Epithelial cell of esophagus (primary cell): ENCODE measurements around the gene FAM78A.
"Not testable (repeated sequence)": the region's sequence is repeated elsewhere in the genome, so short reads cannot be mapped to it uniquely, and the experiment has no call there.

Experiments used
- DNase-seq: peaks from one replicate; pipeline ENCODE4 v3.0.0; 2010; ENCODE audit warnings: low read depth
- H3K4me3 ChIP-seq: 2 replicates; pipeline ENCODE4 v1.5.1; 2011; ENCODE audit warnings: mild to moderate bottlenecking, low read length, control low read depth
- CTCF ChIP-seq: IDR thresholded peaks from 2 replicates; pipeline ENCODE4 v1.5.1; 2011; ENCODE audit warnings: low read depth, mild to moderate bottlenecking, low read length, control low read depth, inconsistent platforms; ENCODE audit not compliant: insufficient read depth; ENCODE audit errors: missing control alignments

Gene FAM78A

GRCh38 chr9:131272212-131272611, 4.1 kb downstream of the FAM78A start:
- no peak for TF ChIP-seq CTCF
- no peak for DNase-seq
- H3K4me3 ChIP-seq, result no peak overlapping the region

GRCh38 chr9:131271506-131271931, 4.8 kb downstream of the FAM78A start:
- H3K4me3 ChIP-seq, result no peak overlapping the region
- no peak for TF ChIP-seq CTCF

GRCh38 chr9:131271016-131271273, 5.4 kb downstream of the FAM78A start:
- not testable (repeated sequence) for H3K4me3 ChIP-seq, DNase-seq

More at GRCh38 chr9:131271506-131271931, 4.8 kb downstream of the FAM78A start:
- DNase-seq, result no peak

- H3K4me3 ChIP-seq, result no peak overlapping the region
- DNase-seq, result no peak
- TF ChIP-seq CTCF, result no peak
Observed at GRCh38 chr9:131270171-131271015, 5.9 kb downstream of the FAM78A start.

- peak; percentile 39 for DNase-seq
- no peak overlapping the region for H3K4me3 ChIP-seq
- TF ChIP-seq CTCF, result no peak
Observed at GRCh38 chr9:131266266-131267229, 9.8 kb downstream of the FAM78A start.

- DNase-seq, result no peak
- no peak for TF ChIP-seq CTCF
- H3K4me3 ChIP-seq, result no peak overlapping the region
Observed at GRCh38 chr9:131264231-131264630, 12.1 kb downstream of the FAM78A start.

GRCh38 chr9:131263701-131264100, 12.6 kb downstream of the FAM78A start:
- no peak for DNase-seq
- H3K4me3 ChIP-seq, result no peak overlapping the region

GRCh38 chr9:131263033-131263343, 13.3 kb downstream of the FAM78A start:
- H3K4me3 ChIP-seq, DNase-seq: not testable (repeated sequence)

More at GRCh38 chr9:131263701-131264100, 12.6 kb downstream of the FAM78A start:
- TF ChIP-seq CTCF, result no peak
